GM19467 (cell line): Measurements from ENCODE around the gene ATP11C.
"Not testable (repeated sequence)": the region's sequence is repeated elsewhere in the genome, so short reads cannot be mapped to it uniquely, and the experiment has no call there.

Experiments used
- ATAC-seq: cut with Tn5 transposase; IDR thresholded peaks from one replicate; pipeline ENCODE4 v1.9.1; 2021; ENCODE audit warnings: mild to moderate bottlenecking, moderate library complexity; ENCODE audit not compliant: unreplicated experiment

The ATP11C gene

GRCh38 chrX:139864640-139865039, 68.2 kb downstream of the ATP11C start:
- no peak for ATAC-seq

GRCh38 chrX:139862208-139862607, 70.6 kb downstream of the ATP11C start:
- no peak for ATAC-seq

GRCh38 chrX:139856826-139857225, 76.0 kb downstream of the ATP11C start:
- ATAC-seq: not testable (repeated sequence)

GRCh38 chrX:139851730-139852129, 81.1 kb downstream of the ATP11C start:
- no peak for ATAC-seq

GRCh38 chrX:139850968-139851367, 81.9 kb downstream of the ATP11C start:
- no peak for ATAC-seq

GRCh38 chrX:139844884-139845283, 88.0 kb downstream of the ATP11C start:
- no peak for ATAC-seq

GRCh38 chrX:139844163-139844562, 88.7 kb downstream of the ATP11C start:
- ATAC-seq: no peak

- ATAC-seq: no peak
Measured at GRCh38 chrX:139842326-139843185, 90.3 kb downstream of the ATP11C start.

GRCh38 chrX:139836335-139836734, 96.5 kb downstream of the ATP11C start:
- not testable (repeated sequence) for ATAC-seq

GRCh38 chrX:139834879-139835278, 98.0 kb downstream of the ATP11C start:
- no peak for ATAC-seq

GRCh38 chrX:139832718-139833309, 100.0 kb downstream of the ATP11C start:
- ATAC-seq: no peak

GRCh38 chrX:139831675-139832456, 101.0 kb downstream of the ATP11C start:
- ATAC-seq: peak; percentile 82

- ATAC-seq: no peak
Measured at GRCh38 chrX:139831017-139831416, 101.8 kb downstream of the ATP11C start.

- no peak for ATAC-seq
Measured at GRCh38 chrX:139828830-139829229, 104.0 kb downstream of the ATP11C start.

- ATAC-seq: no peak
Measured at GRCh38 chrX:139828033-139828432, 104.8 kb downstream of the ATP11C start.

GRCh38 chrX:139826065-139827044, 106.5 kb downstream of the ATP11C start:
- ATAC-seq: no peak

- ATAC-seq: no peak
Measured at GRCh38 chrX:139825618-139826017, 107.2 kb downstream of the ATP11C start.

GRCh38 chrX:139823806-139824205, 109.0 kb downstream of the ATP11C start:
- no peak for ATAC-seq

GRCh38 chrX:139820358-139820984, 112.4 kb downstream of the ATP11C start:
- ATAC-seq: no peak

GRCh38 chrX:139816204-139816603, 116.6 kb downstream of the ATP11C start:
- no peak for ATAC-seq
